T-helper 9 cell (primary cell): ENCODE results near the gene SLC46A2.

ENCODE experiments used
- DNase-seq: peaks from one replicate; pipeline ENCODE4 v3.0.0-alpha.2; 2020

The SLC46A2 gene

GRCh38 chr9:112885324-112885723 lies 5.4 kb downstream of the SLC46A2 start:
- DNase-seq = no peak

- no peak for DNase-seq
Observed at GRCh38 chr9:112884721-112885120, 6.0 kb downstream of the SLC46A2 start.

- DNase-seq = no peak
Observed at GRCh38 chr9:112884101-112884500, 6.6 kb downstream of the SLC46A2 start.

- no peak for DNase-seq
Observed at GRCh38 chr9:112881331-112881730, 9.3 kb downstream of the SLC46A2 start.

GRCh38 chr9:112880650-112881049 lies 10.0 kb downstream of the SLC46A2 start:
- no peak for DNase-seq

- no peak for DNase-seq
Observed at GRCh38 chr9:112878752-112879151, 11.9 kb downstream of the SLC46A2 start.

GRCh38 chr9:112873773-112874405 lies 16.8 kb downstream of the SLC46A2 start:
- DNase-seq = no peak

GRCh38 chr9:112872019-112872418 lies 18.7 kb downstream of the SLC46A2 start:
- no peak for DNase-seq

GRCh38 chr9:112870556-112870955 lies 20.1 kb downstream of the SLC46A2 start:
- DNase-seq = no peak

GRCh38 chr9:112869917-112870316 lies 20.8 kb downstream of the SLC46A2 start:
- DNase-seq = no peak

GRCh38 chr9:112869041-112869529 lies 21.6 kb downstream of the SLC46A2 start:
- no peak for DNase-seq

GRCh38 chr9:112868461-112868860 lies 22.2 kb downstream of the SLC46A2 start:
- no peak for DNase-seq

- no peak for DNase-seq
Observed at GRCh38 chr9:112867275-112867991, 23.2 kb downstream of the SLC46A2 start.

GRCh38 chr9:112866662-112867274 lies 23.9 kb downstream of the SLC46A2 start:
- DNase-seq = no peak

- DNase-seq = no peak
Observed at GRCh38 chr9:112864982-112865381, 25.7 kb downstream of the SLC46A2 start.

- DNase-seq = no peak
Observed at GRCh38 chr9:112864403-112864802, 26.3 kb downstream of the SLC46A2 start.

- DNase-seq = no peak
Observed at GRCh38 chr9:112863746-112864145, 26.9 kb downstream of the SLC46A2 start.

- no peak for DNase-seq
Observed at GRCh38 chr9:112863214-112863613, 27.5 kb downstream of the SLC46A2 start.

GRCh38 chr9:112861638-112862555 lies 28.8 kb downstream of the SLC46A2 start:
- no peak for DNase-seq

GRCh38 chr9:112861155-112861554 lies 29.5 kb downstream of the SLC46A2 start:
- DNase-seq = no peak

GRCh38 chr9:112860451-112860850 lies 30.2 kb downstream of the SLC46A2 start:
- DNase-seq = no peak

GRCh38 chr9:112858625-112859147 lies 32.0 kb downstream of the SLC46A2 start:
- no peak for DNase-seq

- DNase-seq = no peak
Observed at GRCh38 chr9:112858005-112858404, 32.7 kb downstream of the SLC46A2 start.
